WI38 (cell line): ENCODE results near the gene SAE1.
"Not testable (repeated sequence)": the region's sequence is repeated elsewhere in the genome, so short reads cannot be mapped to it uniquely, and the experiment has no call there.

ENCODE experiments used
- H3K4me3 ChIP-seq: 2 replicates; pipeline ENCODE4 v1.5.1; 2011; ENCODE audit warnings: low read depth, mild to moderate bottlenecking, control low read depth, low read length
- TF ChIP-seq, protein P1 (sequence below): IDR thresholded peaks from 2 replicates; pipeline ENCODE4 v1.5.1; 2012; ENCODE audit warnings: low read depth, mild to moderate bottlenecking, control low read depth, low read length

The SAE1 gene

DNA sequence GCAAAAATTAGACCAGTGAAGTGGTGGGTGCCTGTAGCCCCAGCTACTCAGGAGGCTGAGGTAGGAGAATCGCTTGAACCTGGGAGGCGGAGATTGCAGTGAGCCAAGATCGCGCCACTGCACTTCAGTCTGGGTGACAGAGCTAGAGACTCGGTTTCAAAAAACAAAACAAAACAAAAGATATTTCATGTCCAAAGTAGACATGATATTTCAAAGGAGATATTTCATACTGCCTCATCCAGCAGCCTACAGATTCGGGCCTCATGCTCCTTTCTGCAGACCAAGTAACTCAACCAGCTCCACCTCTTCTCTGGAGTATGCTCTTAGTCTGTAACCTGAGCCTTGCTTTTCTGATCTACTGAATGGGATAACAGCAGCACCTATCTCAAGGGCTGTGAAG, 32.0 kb upstream of the SAE1 start:
- no peak overlapping the region for H3K4me3 ChIP-seq
- TF ChIP-seq, protein P1, sequence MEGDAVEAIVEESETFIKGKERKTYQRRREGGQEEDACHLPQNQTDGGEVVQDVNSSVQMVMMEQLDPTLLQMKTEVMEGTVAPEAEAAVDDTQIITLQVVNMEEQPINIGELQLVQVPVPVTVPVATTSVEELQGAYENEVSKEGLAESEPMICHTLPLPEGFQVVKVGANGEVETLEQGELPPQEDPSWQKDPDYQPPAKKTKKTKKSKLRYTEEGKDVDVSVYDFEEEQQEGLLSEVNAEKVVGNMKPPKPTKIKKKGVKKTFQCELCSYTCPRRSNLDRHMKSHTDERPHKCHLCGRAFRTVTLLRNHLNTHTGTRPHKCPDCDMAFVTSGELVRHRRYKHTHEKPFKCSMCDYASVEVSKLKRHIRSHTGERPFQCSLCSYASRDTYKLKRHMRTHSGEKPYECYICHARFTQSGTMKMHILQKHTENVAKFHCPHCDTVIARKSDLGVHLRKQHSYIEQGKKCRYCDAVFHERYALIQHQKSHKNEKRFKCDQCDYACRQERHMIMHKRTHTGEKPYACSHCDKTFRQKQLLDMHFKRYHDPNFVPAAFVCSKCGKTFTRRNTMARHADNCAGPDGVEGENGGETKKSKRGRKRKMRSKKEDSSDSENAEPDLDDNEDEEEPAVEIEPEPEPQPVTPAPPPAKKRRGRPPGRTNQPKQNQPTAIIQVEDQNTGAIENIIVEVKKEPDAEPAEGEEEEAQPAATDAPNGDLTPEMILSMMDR, result no peak

DNA sequence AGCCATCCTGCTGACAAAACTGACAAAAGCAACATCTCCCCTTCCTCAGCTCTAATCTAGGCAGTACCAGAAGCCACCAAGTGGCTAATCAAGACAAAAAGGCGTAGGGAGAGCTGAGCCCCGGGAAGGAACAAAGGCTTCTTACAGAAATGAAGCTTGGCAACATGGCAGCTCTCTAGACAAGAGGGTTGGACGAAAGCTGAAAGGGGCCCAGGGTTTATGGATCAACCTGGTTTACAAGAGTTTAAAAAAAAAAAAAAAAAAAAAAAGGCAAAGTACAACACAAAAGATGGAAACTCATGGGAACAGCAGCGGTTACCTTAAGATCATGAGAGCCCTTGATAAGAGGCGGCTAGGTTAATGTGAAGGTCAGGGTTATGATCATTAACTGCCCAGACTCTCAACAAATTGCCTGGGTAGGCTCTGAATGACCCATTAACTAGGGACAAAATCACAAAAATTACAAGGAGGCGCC, 31.0 kb upstream of the SAE1 start:
- H3K4me3 ChIP-seq, result no peak overlapping the region
- TF ChIP-seq, protein P1, result no peak

DNA sequence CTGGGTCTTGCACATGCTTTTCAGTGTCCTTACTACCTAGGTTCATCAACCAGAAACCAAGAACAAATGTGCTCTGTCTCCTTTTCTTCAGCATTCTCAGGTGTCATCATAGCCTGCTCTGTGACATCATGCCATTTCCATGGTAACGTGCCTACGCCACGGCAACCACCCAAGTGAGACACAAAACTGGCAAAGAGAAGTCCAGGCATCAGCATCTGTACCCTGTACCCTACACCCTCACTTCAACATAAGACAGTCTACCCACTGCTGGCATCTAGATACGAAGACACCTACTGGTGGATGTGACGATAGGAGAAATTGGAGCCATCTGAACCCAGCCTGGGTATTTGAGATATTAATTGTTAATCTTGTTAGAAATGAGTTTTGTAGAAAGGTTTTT, 30.3 kb upstream of the SAE1 start:
- no peak overlapping the region for H3K4me3 ChIP-seq
- TF ChIP-seq, protein P1, result no peak

DNA sequence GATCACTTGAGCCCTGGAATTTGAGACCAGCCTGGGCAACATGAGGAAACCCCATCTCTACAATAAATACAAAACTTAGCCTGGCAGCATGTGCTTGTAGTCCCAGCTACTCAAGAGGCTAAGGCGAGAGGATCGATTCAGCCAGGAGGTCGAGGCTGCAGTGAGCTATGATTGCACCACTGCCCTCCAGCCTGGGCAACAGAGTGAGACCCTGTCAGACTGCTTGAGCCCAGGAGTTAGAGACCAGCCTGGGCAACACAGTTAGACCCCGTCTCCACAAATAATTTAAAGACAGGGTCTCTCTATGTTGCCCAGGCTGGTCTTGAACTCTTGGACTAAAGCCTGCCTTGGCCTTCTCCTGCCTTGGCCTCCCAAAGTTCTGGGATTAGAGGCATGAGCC, 29.5 kb upstream of the SAE1 start:
- H3K4me3 ChIP-seq, result not testable (repeated sequence)

DNA sequence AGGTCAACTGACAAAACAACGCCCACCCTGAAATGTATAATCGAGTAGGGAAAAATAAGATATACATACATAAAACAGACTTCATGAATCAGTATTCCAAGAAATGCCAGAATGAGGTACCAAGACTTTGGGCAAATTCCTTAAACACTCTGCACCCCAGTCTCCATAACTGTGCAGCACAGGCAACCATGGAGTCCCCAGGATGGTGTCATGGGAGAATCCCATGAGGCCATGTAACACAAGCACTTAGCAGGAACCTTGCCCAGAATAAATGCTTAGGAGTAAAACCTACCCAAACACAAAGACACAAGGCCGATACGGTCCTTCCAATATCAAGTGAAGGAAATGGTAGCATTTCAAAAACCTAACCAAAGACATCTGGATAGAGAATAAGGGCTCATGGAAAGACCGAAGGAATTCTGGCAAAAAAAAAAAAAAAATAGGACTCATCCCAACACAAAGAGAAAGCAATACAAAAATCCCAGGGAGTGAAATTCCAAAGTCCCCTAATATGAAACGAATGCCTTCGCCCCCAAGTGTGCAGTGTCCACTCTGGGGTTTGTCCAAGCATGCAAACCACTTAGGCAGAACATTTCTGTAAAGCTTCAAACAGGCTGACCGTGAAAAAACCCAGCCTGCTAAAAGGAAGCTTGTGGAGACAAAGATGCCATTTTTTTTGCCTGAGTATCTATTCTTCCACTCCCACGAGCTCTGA, 28.1 kb upstream of the SAE1 start:
- H3K4me3 ChIP-seq, result no peak overlapping the region
- TF ChIP-seq, protein P1, result no peak

DNA sequence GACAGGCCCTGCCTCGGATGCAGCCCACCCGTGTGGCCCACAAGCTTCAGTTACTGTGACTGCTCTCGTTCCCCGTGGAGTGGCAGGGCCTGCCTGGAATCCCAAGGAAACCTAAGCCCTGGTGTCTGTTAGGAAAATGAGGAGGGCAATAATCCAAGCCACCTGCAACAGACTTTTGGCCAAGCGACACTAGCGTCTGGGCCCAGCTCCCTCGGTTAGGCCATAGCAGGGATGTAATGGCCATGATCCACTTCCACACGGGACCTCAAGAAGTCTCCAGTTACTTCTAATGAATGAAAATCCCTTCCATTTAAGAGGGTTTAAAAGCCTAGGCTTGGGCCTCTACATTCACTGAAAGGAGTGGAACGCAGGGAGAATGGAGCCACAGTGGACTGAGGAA, 26.0 kb upstream of the SAE1 start:
- TF ChIP-seq, protein P1, result no peak
- no peak overlapping the region for H3K4me3 ChIP-seq

DNA sequence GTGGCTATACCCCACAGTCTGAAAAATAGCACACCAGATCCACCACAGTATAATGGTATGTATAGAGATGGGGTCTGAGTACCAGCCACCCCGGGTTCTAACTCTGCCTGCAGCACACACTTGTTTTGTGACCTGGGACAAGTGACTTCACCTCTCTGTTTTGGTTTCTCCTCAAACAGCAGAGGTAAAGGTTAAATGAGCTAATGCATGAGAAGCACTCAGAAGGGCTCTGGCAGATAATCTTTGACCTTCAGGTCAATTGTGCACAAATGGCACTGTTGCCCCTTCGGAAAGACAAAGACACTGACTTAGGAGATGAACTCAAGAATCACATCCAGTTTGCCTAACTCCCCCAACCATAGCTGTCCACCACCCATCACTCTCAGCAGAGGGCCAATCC, 24.8 kb upstream of the SAE1 start:
- TF ChIP-seq, protein P1, result no peak
- H3K4me3 ChIP-seq, result no peak overlapping the region

DNA sequence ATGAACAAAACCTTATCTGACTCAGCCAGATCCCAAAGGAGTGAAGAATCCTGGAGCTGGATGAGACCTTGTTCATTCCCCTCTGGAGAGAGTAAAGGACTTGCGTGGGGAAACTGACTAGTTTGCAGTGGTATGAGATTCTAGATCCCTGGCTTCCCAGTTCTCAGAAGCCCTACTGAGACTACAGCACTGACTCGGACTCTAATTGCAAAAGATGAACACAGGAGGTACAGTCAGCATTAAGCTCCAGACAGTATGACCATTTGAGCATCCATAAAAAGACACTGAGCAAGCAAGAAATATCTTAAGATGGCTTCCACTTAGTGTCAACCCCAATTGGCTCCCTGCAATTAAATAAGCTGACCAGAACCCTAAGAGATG, 23.8 kb upstream of the SAE1 start:
- no peak overlapping the region for H3K4me3 ChIP-seq

More for the DNA sequence above, 23.8 kb upstream of the SAE1 start:
- TF ChIP-seq, protein P1, result no peak
